ENCODE results near the gene SHISAL1. TPM values are rescaled to one million over a fixed set of nuclear protein-coding genes. Genes with fewer than 3 reads are reported as not detected.
A peak's percentile ranks its signal among the peaks of the same experiment; 100 is the strongest.

SHISAL1 gene
- total and polyA plus RNA-seq, 10 of the 15 experiments (the other 5 are each of a cell fraction or from before 2014, with no cell fraction given) = not detected

GRCh38 chr22:44213489-44214043, 99.2 kb downstream of the SHISAL1 start:
- Histone ChIP-seq H3K36me3 (ENCODE audit: control insufficient read depth in 2 of 2, insufficient read depth in 2 of 2, low read length in 1 of 2) (no peaks in the 10 kb centered on the region), H3K4me2 (ENCODE audit: control insufficient read depth, insufficient read depth) (no peak overlapping the region), H3K4me1 (ENCODE audit: control insufficient read depth, insufficient read depth, low read length) (no peaks in the 10 kb centered on the region), H3K79me2 (ENCODE audit: control insufficient read depth, insufficient read depth, low read length) (no peaks in the 10 kb centered on the region), H4K20me1 (ENCODE audit: control insufficient read depth, insufficient read depth) (no peaks in the 10 kb centered on the region), H3K9me3 (replicated peaks; ENCODE audit: control insufficient read depth, insufficient read depth, low read length) (no peaks in the 10 kb centered on the region; the same call in 2 of the 3 replicates), H3K9ac (ENCODE audit: control insufficient read depth, insufficient read depth, low read length) (no peak overlapping the region), H3K4me3 (no peak overlapping the region), H3K27me3 (replicated peaks in 1 of 2; ENCODE audit: control insufficient read depth in 2 of 2, insufficient read depth in 2 of 2, low read length in 1 of 2) (no peaks in the 10 kb centered on the region; a peak in 1 of 4 replicates), H2AFZ (ENCODE audit: control insufficient read depth, low read depth, low read length) (no peak overlapping the region), H3K27ac (ENCODE audit: control insufficient read depth, insufficient read depth) (no peak overlapping the region)
- TF ChIP-seq CREB1 (IDR thresholded peaks at IDR 0.05; ENCODE audit: low read depth) = peak; percentile 37; the same call in 1 of the 2 replicates
- no peak for TF ChIP-seq MAX (IDR thresholded peaks at IDR 0.05; ENCODE audit: low read depth, low read length)
- no peak for TF ChIP-seq USF2 (IDR thresholded peaks at IDR 0.05; ENCODE audit: borderline replicate concordance, low read depth, low read length)
- no peak for TF ChIP-seq TCF12 (IDR thresholded peaks at IDR 0.05; ENCODE audit: low read depth, low read length)
- TF ChIP-seq POLR2AphosphoS2 (IDR thresholded peaks at IDR 0.05; ENCODE audit: low read depth, low read length) = no peak
- RAD21 ChIA-PET (ENCODE audit: unreplicated experiment) = no interaction called here
- CTCF ChIA-PET = no interaction called here
- in situ Hi-C loops (cut with MboI) (no loop called here), intact Hi-C loops (cut with micrococcal nuclease; ENCODE audit: unreplicated experiment) (no loop called here)
- POLR2A ChIA-PET = no interaction called here
- SMC1A ChIA-PET (ENCODE audit: uncharacterized antibody, unreplicated experiment) = no interaction called here
- DNase-seq (ENCODE audit: low read depth, low spot score) (no peak), FAIRE-seq (peak; percentile 38), ATAC-seq (no peak)
- no TSS peak for BruUV-seq (replicated peaks)
- WGBS (ENCODE audit: insufficient coverage, insufficient replicate concordance, low lambda C conversion rate, missing lambda C conversion rate) = 30% methylated on average over 3 of the region's 3 CpGs

- Histone ChIP-seq H3K36me3 (ENCODE audit: control insufficient read depth in 2 of 2, insufficient read depth in 2 of 2, low read length in 1 of 2) (no peaks in the 10 kb centered on the region), H2AFZ (ENCODE audit: control insufficient read depth, low read depth, low read length) (no peak overlapping the region), H3K79me2 (ENCODE audit: control insufficient read depth, insufficient read depth, low read length) (no peaks in the 10 kb centered on the region), H3K9ac (ENCODE audit: control insufficient read depth, insufficient read depth, low read length) (no peak overlapping the region), H3K27me3 (replicated peaks in 1 of 2; ENCODE audit: control insufficient read depth in 2 of 2, insufficient read depth in 2 of 2, low read length in 1 of 2) (no peaks in the 10 kb centered on the region; a peak in 1 of 4 replicates), H3K4me3 (no peak overlapping the region), H3K27ac (ENCODE audit: control insufficient read depth, insufficient read depth) (no peak overlapping the region), H4K20me1 (ENCODE audit: control insufficient read depth, insufficient read depth) (no peaks in the 10 kb centered on the region), H3K4me1 (ENCODE audit: control insufficient read depth, insufficient read depth, low read length) (0 out of 2 replicates have a peak, but pooled peaks cover 3% of the 10 kb centered on the region), H3K9me3 (replicated peaks; ENCODE audit: control insufficient read depth, insufficient read depth, low read length) (no peaks in the 10 kb centered on the region; the same call in 2 of the 3 replicates), H3K4me2 (ENCODE audit: control insufficient read depth, insufficient read depth) (no peak overlapping the region)
- RAD21 ChIA-PET (ENCODE audit: unreplicated experiment) = no interaction called here
- CTCF ChIA-PET = no interaction called here
- POLR2A ChIA-PET = no interaction called here
- DNase-seq (ENCODE audit: low read depth, low spot score) (no peak), ATAC-seq (no peak), FAIRE-seq (no peak)
- WGBS (ENCODE audit: insufficient coverage, insufficient replicate concordance, low lambda C conversion rate, missing lambda C conversion rate) = 6% methylated on average over 1 of the region's 1 CpG
- in situ Hi-C loops (cut with MboI) = no loop called here
- intact Hi-C loops (cut with micrococcal nuclease; ENCODE audit: unreplicated experiment) = no loop called here
- BruUV-seq (replicated peaks) = no TSS peak
- SMC1A ChIA-PET (ENCODE audit: uncharacterized antibody, unreplicated experiment) = interaction anchor here (1.2 kb wide), 1 partner anchor 220 kb away, joined by 4 read pairs; no protein-coding TSS in a partner anchor
- TF ChIP-seq BACH1 (IDR thresholded peaks at IDR 0.05; ENCODE audit: borderline replicate concordance) (no peak), TCF3 (IDR thresholded peaks at IDR 0.05; ENCODE audit: borderline replicate concordance, insufficient read depth, low read depth, low read length) (no peak), ZBTB4 (CRISPR knock-in tag; IDR thresholded peaks at IDR 0.05) (no peak), ZBTB11 (CRISPR knock-in tag; IDR thresholded peaks at IDR 0.05) (no peak)
These were observed 99.8 kb downstream of the SHISAL1 start for GRCh38 chr22:44212936-44213335.

Data from GM12878 (cell line).